Smooth muscle cell (in vitro differentiated cells): ENCODE measurements around the gene EXPH5. TPM values are rescaled to one million over a fixed set of nuclear protein-coding genes. Genes with fewer than 3 reads are reported as not detected.

Source experiments
- DNase-seq: peaks from one replicate; lab custom pipeline; 2025; ENCODE audit not compliant: unreplicated experiment; lab: John Stamatoyannopoulos, UW
- H2AFZ ChIP-seq: fragments of 200-600 bp; sonication (generic); 2 replicates; pipeline ENCODE4 v1.6.0; 2016; ENCODE audit warnings: antibody characterized with exemption, low read depth, mild to moderate bottlenecking
- H3F3A ChIP-seq: fragments of 200-600 bp; sonication (generic); 2 replicates; pipeline ENCODE4 v1.6.0; 2017; ENCODE audit warnings: antibody characterized with exemption, low read depth
- H3K27ac ChIP-seq: fragments of 200-600 bp; sonication (generic); 2 replicates; pipeline ENCODE4 v1.5.1; 2016; ENCODE audit warnings: low read depth, mild to moderate bottlenecking
- H3K27me3 ChIP-seq: fragments of 200-600 bp; sonication (generic); 2 replicates; pipeline ENCODE4 v1.6.1; 2016; ENCODE audit warnings: low read depth, mild to moderate bottlenecking
- H3K36me3 ChIP-seq: fragments of 200-600 bp; sonication (generic); 2 replicates; pipeline ENCODE4 v1.5.1; 2016; ENCODE audit warnings: low read depth
- H3K4me1 ChIP-seq: fragments of 200-600 bp; sonication (generic); 2 replicates; pipeline ENCODE4 v1.5.1; 2016; ENCODE audit warnings: low read depth
- H3K4me2 ChIP-seq: fragments of 200-600 bp; sonication (generic); 2 replicates; pipeline ENCODE4 v1.6.0; 2016; ENCODE audit warnings: mild to moderate bottlenecking
- H3K4me3 ChIP-seq: fragments of 200-600 bp; sonication (generic); 2 replicates; pipeline ENCODE4 v1.5.1; 2016; ENCODE audit warnings: mild to moderate bottlenecking
- H3K79me2 ChIP-seq: fragments of 200-600 bp; sonication (generic); 2 replicates; pipeline ENCODE4 v1.6.0; 2016; ENCODE audit warnings: low read depth, mild to moderate bottlenecking
- H3K9ac ChIP-seq: fragments of 200-600 bp; sonication (generic); 2 replicates; pipeline ENCODE4 v1.6.0; 2016; ENCODE audit warnings: low read depth
- H3K9me3 ChIP-seq: fragments of 200-600 bp; sonication (generic); replicated peaks from 2 replicates; pipeline ENCODE4 v1.5.1; 2016; ENCODE audit warnings: low read depth
- H4K20me1 ChIP-seq: fragments of 200-600 bp; sonication (generic); 2 replicates; pipeline ENCODE4 v1.6.0; 2016; ENCODE audit warnings: low read depth
- WGBS: methylation state at CpG from one replicate; pipeline ENCODE4 v1.1.7; 2016; ENCODE audit warnings: low lambda C conversion rate; 5-methylcytosine and 5-hydroxymethylcytosine counted together
- polyA plus RNA-seq: library from polyadenylated mRNA; unstranded; fragments of >200 nt; fragmentation: Nextera tagmentation; extraction: Ambion mirVana; gene quantifications from 2 replicates; pipeline ENCODE4 v1.2.1, GENCODE V29; 2016
- total RNA-seq: library from RNA; depleted of rRNA; stranded (reverse); fragments of >200 nt; gene quantifications from 2 replicates; pipeline ENCODE4 v1.2.3, GENCODE V29; 2014
- TF ChIP-seq, protein P1 (sequence below): fragments of 200-600 bp; sonication (generic); IDR thresholded peaks from 2 replicates; pipeline ENCODE4 v1.5.1; 2017; ENCODE audit warnings: borderline replicate concordance, mild to moderate bottlenecking, antibody characterized with exemption; ENCODE audit not compliant: insufficient read depth, poor library complexity, severe bottlenecking

Gene EXPH5
- total and polyA plus RNA-seq, 2 experiments from 2014 or later: 0.54 to 6.9 TPM

DNA sequence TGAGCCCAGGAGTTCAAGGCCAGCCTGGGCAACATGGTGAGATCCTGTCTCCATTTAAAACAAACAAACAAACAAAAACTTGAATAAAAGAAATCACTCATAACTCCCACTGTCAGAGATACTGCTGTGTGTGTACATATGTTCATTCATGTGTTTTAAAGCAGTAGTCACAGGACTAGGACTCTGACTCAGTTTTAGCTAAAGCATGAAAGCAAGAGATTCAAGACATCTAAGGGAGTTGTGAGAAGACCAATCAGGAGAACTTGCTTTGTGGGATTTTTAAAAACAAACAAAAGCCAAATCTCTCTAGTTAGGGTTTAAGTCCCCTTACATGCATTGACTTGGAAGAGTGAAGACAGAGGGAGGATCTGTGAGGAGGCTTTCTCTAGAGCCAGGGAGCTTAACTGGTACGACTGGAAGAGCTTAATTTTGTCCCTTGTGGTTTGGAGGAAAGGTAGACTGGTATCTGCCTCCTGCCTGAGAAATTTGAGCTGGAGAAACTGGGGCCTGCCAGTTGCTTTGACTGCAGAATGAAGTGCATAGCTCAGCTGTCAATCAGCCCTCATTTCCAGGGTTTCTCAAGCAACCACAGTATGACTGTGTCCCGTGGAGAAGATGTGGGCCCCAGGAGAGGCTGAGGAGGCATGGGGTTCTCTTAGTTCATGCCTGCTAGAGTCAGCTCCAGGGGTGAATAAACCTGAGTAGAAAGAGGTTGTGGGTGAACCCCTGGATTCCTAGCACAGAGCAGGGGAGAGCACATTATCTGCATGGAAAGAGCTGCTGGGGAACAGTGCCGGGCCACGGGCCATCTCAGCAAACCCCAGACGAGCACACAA is 30.6 kb downstream of the EXPH5 start:
- no peaks in the 10 kb centered on the region for H3K9me3 ChIP-seq
- no peaks in the 10 kb centered on the region for H4K20me1 ChIP-seq
- H3K4me3 ChIP-seq: no peak overlapping the region
- H3K9ac ChIP-seq: no peak overlapping the region
- peak overlapping the region; percentile 60 for H3K27ac ChIP-seq
- no peaks in the 10 kb centered on the region for H3K27me3 ChIP-seq
- H3K79me2 ChIP-seq: no peaks in the 10 kb centered on the region
- H3K4me1 ChIP-seq: peaks cover 19% of the 10 kb centered on the region
- H3K4me2 ChIP-seq: peak overlapping the region; percentile 62
- no peak overlapping the region for H2AFZ ChIP-seq
- WGBS: 50% methylated on average over 5 of the region's 5 CpGs
- TF ChIP-seq, protein P1, sequence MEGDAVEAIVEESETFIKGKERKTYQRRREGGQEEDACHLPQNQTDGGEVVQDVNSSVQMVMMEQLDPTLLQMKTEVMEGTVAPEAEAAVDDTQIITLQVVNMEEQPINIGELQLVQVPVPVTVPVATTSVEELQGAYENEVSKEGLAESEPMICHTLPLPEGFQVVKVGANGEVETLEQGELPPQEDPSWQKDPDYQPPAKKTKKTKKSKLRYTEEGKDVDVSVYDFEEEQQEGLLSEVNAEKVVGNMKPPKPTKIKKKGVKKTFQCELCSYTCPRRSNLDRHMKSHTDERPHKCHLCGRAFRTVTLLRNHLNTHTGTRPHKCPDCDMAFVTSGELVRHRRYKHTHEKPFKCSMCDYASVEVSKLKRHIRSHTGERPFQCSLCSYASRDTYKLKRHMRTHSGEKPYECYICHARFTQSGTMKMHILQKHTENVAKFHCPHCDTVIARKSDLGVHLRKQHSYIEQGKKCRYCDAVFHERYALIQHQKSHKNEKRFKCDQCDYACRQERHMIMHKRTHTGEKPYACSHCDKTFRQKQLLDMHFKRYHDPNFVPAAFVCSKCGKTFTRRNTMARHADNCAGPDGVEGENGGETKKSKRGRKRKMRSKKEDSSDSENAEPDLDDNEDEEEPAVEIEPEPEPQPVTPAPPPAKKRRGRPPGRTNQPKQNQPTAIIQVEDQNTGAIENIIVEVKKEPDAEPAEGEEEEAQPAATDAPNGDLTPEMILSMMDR: no peak
- H3F3A ChIP-seq: peaks cover 23% of the 10 kb centered on the region
- no peak for DNase-seq
- H3K36me3 ChIP-seq: no peaks in the 10 kb centered on the region

- Histone ChIP-seq H3K4me3 (no peak overlapping the region), H3K27ac (peak overlapping the region; percentile 60), H3K27me3 (no peaks in the 10 kb centered on the region), H3K4me1 (peaks cover 19% of the 10 kb centered on the region), H4K20me1 (no peaks in the 10 kb centered on the region), H3K79me2 (no peaks in the 10 kb centered on the region), H3K36me3 (no peaks in the 10 kb centered on the region), H3K9me3 (no peaks in the 10 kb centered on the region), H3F3A (peaks cover 23% of the 10 kb centered on the region), H2AFZ (no peak overlapping the region), H3K4me2 (peak overlapping the region; percentile 62), H3K9ac (no peak overlapping the region)
- 26% methylated on average over 3 of the region's 3 CpGs for WGBS
- no peak for DNase-seq
- TF ChIP-seq, protein P1: no peak
Observed at GRCh38 chr11:108561535-108561991, 32.0 kb downstream of the EXPH5 start.

DNA sequence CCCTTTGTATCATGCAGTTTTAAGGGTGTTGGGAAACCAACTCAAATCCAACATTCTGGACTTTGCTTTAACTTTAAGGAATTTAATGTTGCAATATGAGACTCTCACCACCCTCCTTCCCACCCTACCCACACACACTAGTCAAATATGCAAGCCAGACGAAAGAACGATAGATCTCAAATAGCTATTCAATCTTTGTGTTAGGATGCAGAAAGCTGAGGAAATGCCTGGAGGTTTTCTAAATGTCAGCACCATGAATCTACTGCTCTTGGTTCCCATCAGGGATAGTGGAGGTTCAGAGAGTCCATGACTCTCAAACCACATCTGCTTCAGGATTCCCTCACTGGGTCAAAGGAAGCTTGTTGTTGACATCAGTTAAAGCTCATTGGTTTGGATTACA is 33.7 kb downstream of the EXPH5 start:
- Histone ChIP-seq H3K4me2 (peak overlapping the region; percentile 62), H4K20me1 (no peaks in the 10 kb centered on the region), H3K79me2 (no peaks in the 10 kb centered on the region), H3K4me1 (peaks cover 19% of the 10 kb centered on the region), H3K9me3 (no peaks in the 10 kb centered on the region), H3F3A (peaks cover 23% of the 10 kb centered on the region), H3K27me3 (no peaks in the 10 kb centered on the region), H3K36me3 (no peaks in the 10 kb centered on the region), H3K4me3 (no peak overlapping the region), H3K9ac (no peak overlapping the region), H2AFZ (peak overlapping the region; percentile 11), H3K27ac (peak overlapping the region; percentile 60)
- no peak for DNase-seq
- TF ChIP-seq, protein P1: no peak
- 16% methylated on average over 2 of the region's 2 CpGs for WGBS
